GM18511 (cell line): ENCODE measurements around the gene LHFPL2.
"Not testable (repeated sequence)": the region's sequence is repeated elsewhere in the genome, so short reads cannot be mapped to it uniquely, and the experiment has no call there.

Experiments used
- ATAC-seq: cut with Tn5 transposase; IDR thresholded peaks from one replicate; pipeline ENCODE4 v1.9.1; 2021; ENCODE audit warnings: mild to moderate bottlenecking, moderate library complexity; ENCODE audit not compliant: unreplicated experiment

LHFPL2 gene

DNA sequence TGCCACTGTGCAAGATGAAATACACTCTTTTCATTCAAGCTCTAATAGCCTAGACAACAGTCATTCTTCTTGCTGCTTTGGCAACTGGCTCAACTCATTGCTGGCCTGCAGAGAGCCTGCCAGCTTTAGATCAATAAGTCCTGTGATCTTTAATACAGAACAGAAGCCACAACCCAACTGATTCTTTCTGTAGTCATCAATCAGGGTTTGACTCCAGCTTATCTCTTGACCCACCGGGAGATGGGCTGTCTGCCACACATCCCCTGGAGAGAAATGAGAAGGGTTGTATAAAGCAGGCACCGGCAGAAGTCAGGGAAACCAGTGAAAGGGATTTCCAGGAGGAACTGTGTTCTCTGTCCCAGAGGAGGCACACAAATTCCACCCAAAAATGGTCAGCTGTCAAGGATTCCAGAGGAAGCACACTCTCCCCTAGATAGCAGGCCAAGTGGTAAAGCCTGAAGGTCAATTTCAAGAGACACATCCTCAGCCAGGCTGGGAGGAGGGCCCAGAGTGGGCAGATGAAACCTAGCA is 24.5 kb downstream of the LHFPL2 start:
- ATAC-seq: no peak

DNA sequence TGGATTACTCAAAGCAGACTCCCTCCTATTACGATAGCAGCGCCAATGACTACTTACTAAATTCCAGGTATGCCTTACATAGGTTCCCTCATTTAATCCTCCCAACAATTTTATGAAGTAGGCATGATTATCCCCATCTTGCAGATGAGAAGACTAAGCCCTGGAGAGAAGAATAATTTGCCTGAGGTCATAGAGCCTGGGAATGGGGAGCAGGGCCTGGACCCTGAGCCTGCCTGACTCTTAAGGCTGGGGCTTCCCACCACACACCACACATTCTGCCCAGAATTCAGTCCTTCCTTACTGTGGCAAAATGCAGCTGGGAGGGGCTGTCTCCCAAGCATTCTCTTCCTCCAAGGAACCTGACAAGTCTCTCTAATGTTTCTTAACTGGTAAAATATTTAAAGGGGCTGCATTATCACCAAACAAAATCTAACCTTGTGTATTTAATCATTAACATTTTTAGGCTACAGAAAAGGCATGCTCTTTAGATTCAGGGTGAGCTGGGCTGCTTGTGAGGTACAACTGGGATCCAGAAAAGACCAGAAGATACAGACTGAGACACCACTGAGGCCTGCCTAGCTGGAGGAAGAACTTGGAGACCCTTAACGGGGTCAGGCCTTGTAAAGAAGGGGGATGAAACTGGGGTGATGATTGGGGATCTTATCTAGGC is 26.1 kb downstream of the LHFPL2 start:
- ATAC-seq: no peak

DNA sequence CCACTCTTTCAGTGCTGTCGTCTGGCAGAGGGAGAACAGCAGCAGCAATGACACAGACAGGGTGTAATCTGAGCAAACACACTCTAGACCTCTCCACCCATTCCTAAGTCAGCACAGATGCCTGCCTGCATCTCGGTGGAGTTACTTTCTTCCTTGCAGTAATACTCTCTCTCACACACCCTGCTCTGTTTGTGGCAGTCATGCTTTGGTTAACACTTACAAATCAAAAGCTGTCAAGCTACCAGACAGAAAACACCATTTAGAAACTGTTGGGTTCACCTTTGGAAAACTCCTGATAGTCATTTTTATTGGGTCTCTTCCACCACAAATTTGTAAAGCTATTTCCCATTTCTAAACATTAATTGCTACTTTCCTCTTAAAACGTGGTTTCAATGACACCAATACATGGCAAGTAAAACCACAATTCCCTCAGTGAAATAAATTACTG is 27.3 kb downstream of the LHFPL2 start:
- ATAC-seq: no peak

DNA sequence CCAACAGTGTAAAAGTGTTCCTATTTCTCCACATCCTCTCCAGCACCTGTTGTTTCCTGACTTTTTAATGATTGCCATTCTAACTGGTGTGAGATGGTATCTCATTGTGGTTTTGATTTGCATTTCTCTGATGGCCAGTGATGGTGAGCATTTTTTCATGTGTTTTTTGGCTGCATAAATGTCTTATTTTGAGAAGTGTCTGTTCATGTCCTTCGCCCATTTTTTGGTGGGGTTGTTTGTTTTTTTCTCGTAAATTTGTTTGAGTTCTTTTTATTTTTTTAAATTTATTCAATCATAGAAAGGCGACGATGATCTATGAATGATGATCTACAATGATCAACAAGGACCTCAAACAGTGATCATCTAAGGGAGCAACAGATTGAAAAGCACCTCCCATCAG is 28.5 kb downstream of the LHFPL2 start:
- not testable (repeated sequence) for ATAC-seq

DNA sequence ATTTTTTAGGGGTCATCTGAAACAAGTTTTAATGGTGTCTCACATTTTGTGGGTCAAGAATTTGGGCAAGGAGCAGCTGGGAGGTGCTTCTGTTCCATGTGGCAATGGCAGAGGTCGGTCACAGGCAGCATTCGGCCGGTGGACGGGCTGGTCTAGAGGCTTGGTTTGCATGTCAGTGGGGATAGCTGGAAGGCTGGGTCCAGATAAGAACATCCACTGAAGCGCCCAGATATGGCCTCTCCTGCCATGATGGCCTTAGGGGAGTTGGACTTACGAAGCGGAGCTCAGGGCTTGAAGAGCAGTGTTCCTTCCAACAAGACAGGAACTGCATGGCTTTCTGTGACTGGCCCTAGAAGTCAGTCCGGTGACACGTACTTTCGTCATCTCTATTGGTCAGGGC is 30.3 kb downstream of the LHFPL2 start:
- ATAC-seq: no peak

DNA sequence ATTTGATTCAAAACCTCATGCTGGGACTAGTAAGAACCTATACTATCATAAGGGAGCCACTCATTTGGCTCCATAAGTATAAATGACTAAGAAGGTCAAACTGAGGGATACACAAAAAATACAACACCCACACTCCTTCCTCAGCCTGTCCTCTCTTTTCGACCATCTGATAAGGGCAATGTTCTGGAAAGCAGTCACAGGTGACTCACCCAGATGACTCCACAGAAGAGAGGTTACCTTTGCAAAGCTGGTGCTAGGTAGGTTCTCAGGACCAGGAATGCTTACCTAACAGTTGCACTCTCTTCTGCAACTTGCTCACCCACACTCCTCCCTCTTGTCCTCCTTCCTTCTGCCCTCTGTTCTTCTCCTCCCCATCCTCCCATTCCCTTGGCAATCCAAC is 32.9 kb downstream of the LHFPL2 start:
- no peak for ATAC-seq

DNA sequence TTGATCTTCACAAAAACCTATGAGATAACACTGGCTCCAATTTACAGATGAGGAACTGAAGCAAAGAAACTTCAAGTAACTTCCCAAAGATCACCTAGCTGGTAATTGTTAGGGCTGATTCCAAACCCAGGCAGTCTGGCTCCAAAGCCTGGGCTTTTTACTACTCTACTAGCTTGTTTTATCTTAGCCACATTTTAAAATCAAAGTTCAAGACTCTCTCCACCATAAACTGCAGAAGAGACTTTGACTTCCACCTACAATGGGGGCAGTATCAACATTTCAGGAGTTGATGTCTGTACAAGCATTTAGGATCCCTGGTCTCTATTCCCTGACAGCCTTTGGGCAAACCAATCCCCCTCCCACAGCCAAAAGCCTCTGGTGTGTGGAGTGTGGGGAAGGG is 33.8 kb downstream of the LHFPL2 start:
- ATAC-seq: no peak

DNA sequence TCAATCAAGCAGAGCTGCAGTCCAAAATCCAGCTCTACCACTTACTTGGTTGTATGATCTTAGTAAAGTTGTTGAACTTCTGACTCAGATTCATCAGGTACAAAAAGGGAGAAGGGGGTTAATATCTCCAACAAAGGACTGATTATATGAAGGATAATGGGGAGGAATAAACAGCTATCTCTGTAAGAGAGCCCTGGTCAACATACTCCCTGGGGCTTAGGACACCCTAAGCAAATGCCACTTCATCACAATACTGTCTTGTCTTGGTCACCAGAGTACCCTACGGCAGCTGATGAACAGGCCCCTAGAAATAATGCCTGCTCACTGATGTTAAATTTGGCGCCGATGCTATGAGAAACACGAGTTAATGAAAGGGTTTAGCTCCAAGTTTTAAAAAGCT is 34.8 kb downstream of the LHFPL2 start:
- ATAC-seq: no peak

DNA sequence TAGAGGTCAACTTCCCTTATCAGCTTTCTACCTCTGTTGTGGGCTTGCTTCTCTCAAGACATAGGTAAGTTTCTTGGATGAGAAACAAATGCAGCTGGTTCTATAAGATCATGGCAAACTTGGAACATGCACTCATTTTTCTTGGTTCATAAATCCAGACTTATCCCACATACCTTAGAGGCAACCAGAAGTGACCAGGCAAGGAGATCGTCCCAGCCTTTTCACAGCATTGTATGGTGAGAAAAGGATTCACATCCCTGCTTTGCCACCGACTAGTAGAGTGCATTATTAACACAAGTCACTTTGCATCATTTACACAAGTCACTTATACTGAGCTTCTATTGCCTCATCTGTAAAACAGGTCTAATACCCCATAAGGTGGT is 35.4 kb downstream of the LHFPL2 start:
- ATAC-seq: no peak

DNA sequence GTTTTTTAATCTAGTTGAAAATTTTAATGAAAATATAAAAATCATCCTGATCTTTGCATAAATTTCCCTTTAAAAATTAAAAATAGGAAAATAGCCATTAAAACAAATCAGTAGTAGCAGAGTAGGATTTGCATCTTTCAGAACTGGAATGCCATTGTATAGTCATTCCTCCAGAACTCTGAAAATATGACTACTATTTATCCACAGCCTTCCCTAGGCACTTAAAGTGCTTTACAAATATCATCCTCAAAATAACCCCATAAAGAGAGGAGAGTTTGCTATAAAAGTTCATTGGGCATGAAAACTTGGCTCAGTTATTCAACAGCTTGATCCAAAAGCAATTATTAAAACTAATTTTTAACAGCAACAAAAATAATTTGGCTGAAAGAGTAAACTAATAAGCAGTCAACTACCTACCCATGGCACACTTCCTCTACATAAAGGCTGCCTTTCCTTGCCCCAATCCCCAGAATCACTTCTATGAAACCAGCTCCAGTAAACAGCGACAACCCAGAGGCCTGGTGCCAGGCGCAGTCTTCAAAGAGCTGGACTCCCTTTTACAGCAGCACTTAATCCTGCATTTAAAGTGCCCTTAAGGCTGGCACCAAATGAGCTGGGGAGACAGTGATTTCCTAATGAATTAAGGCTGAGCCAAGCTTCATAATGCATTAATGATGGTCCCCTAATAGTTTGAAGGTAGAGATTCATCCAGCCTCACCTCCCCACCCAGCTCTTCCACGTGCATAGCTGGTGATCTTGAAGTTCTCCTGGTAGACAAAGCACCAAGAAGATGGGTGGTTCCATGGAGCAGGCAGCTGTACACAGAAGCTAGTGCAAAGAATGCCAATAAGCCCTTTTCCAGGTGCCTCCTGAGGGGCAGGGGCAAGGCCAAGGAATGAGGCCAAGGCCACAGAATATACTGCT is 36.1 kb downstream of the LHFPL2 start:
- ATAC-seq: no peak

DNA sequence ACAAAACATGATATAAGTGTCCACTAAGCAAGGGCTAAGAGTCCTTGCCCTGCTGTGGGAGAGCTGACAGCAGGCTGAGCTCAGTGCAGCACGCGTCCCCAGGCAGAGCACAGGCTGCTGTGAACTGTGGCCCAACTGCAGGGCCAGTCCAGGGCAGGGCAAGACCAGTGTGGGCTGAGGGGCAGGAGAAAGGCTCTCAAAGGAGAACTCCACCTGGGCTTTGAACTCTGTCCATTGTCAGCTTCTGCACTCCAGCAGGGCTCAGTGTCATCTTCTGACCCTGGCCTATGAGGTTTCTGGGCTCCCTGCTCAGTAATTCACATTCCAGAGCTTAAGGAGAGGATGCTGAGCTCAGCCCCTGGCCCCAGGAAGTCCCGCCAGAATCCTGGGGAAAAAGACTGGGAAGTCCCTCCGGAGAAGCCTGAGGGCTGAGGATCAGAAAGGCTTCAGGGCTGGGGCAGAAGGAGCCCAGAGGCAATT is 37.4 kb downstream of the LHFPL2 start:
- ATAC-seq: no peak

DNA sequence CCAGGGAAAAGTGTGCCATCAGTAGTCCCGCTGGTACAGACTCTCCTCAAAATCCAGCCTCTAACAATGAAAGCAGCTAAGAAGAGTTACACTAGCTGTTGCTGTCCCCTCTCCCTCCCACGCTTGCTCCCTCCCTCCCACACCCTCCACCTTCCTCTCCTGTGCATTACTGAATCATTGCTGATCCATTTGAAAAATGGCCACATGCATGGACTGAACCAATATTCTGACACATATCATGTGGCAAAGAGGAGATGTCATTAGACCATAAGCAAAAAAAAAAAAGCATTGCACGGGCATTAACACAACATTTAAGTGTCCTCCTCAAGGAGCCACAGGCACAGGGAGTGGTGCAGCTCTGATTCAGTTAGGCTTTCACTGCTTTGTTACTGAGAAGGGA is 37.9 kb downstream of the LHFPL2 start:
- ATAC-seq: no peak

DNA sequence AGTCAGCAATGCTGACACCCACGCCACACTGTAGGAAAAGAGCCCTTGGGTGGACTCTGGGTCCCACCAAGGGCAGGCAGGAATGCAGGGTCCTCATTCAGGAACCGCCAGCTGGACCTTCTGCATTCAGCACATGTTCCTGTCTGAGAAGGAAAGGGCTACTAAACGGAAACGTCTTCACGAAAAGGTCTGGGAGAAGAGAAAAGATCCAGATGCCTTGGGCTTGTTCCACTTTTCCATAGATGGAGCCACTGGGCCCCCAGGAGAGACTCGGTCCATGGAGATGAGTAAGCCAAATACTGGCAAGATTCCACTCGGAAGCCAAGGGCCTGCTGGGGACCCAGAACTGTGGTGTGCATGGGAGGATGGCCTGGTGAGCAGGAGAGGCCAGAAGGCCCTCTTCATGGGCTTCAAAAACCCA is 38.4 kb downstream of the LHFPL2 start:
- ATAC-seq: no peak

DNA sequence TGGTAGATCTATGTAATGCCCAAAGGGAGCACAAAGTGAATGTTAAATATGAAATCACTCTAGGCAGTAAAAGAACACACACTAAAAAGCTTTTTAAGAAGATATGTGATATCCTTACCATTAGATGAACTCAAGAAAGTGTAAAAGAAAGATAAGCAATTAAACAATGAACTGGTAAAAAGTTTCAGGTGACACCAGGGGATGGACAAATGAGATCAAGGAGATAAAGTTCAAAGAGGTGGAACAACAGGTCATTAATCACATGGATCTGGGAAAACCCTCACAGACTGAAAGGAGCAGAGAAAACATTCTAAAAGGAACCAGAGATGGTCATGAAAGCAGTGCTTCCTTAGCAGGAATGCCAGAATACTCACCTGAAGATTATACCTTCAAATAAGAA is 40.7 kb downstream of the LHFPL2 start:
- ATAC-seq: no peak

DNA sequence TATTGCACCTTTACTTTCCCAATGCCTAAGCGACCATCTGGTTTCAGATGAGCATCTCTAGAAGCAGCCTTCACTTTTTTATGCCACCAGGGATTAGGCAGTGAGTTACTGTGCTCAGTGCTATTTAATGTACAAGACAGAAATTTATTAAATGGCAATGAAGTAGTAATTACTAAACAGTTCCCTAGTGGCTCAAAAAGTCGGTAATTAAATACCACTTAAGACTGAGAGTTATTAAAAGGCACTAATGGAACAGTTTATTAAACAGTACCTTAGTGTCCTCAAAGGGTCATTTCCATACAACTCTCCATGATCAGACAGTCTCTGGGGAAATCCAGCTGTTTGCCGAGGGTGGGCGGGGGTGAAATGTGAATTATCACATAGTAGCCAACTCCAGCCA is 42.3 kb downstream of the LHFPL2 start:
- ATAC-seq: no peak

DNA sequence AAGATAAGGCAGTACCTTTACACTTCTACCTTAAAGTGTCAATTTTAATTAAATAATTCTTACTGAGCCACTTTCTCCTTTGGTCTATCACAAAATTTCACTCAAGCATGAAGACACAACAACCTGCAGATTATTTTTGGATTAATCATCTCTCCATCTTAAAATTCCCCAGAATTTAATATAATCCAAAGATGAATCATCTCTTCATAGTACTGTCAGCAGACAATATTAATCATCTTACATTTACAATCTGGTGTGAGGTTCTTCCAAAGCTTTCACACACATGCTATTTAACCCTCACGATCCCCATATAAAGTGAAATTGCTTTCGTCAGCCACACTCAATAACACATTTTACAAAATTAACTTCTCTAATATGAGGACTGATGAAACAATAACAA is 43.0 kb downstream of the LHFPL2 start:
- ATAC-seq: no peak

DNA sequence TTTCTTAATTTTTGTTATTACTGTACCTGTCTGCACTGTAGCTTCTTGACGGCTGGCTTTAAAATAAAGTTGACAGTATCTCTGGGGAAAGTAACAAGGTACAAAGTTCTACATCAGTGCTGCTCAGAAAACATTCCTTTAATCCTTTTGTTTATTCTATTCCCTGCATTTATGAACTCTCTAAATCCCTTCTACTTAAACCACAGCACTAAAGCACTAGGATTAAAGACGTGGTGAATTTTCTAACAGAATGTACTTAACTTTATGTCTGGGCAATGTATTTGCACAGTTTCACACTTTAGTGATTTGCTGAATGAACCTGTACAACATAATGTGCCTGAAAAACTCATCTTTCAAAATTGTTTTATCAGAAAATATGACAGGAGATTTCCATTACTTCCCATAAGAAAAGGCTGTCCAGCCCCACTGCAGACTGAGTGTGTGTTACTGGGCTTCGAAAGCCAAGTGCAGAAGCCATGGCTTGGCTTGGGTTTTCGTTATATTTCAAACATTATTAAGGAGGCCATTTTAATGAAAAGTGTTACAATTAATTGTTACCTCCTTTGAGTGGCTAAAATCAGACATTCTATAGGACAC is 43.8 kb downstream of the LHFPL2 start:
- ATAC-seq: no peak

DNA sequence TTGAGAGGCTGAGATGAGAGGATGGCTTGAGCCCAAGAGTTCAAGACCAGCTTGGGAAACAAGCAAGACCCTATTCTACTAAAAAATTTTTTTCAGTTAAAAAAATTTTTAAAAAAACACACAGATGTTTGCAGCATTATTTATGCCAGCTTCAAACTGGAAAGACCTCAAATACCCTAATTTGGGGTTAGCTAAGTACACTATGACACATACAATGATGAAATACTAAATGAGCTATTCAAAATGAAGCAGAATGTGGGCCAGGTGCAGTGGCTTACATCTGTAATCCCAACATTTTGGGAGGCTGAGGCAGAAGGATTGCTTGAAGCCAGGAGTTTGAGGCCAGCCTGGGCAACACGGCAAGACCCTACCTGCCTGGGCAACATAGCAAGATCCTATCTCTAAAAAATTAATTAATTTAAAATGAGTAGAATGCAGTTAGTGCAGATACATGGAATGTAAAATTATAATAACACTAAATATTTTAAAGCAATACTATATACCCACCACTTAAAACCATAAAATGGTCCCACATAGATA is 44.9 kb downstream of the LHFPL2 start:
- no peak for ATAC-seq

DNA sequence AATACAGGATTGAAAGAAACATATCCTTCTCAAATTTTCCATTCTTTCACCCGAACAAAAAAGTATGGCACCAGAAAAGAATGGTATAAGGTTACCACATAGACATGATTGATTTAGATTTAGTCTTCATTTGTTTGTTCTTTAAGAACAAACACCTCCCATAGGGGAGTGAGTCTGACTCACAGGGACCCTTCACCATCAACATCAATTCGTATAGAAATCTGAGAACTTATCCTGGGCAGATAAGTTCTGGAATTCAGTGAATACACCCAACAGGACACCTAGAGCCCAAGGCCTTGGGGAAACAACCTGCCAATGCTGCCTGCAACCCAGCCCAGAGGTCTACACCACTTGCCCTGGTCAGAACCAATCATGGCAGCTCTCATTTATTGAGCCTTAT is 46.2 kb downstream of the LHFPL2 start:
- ATAC-seq: no peak

DNA sequence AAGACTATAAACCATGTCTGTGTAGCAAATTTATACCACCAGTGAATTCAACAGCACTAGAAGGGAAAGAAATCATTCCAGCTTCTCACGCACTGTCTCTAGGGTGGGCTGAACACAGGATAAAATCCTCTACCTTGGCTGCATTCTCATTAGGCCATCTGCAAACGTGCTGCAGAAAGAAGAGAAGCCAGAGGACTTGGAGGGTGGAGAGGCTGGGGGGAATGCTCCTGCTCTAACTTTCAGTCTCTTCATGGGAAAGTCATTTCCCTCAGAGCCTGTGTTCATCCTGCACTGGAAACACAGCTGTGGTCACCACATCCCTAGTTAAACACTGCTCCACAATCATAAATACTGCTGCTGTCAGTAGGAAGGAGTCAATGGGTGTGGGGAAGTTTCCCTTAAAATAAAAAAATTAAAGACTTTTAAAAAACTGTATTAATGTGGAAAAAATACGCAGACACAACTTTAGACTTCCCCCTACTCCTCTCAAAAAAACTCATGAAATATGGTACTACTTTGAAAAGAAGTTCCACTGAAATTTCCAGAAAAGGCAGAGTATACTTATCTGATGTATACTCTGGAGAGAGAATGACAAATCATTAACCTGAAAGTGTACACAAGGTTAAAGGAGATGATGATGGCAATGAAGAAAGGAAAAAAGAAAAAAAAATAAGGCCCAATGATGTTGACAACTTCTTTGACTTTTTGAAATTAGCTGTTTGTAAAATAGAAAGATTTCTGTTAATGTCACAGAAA is 46.8 kb downstream of the LHFPL2 start:
- ATAC-seq: no peak
